Activated CD8-positive, alpha-beta memory T cell treated with anti-CD3 and anti-CD28 coated beads for 1 hour (primary cell): ENCODE measurements around the gene CCDC8.
"Not testable (repeated sequence)": the region's sequence is repeated elsewhere in the genome, so short reads cannot be mapped to it uniquely, and the experiment has no call there.

ENCODE experiments used
- DNase-seq, 2 donors: peaks; one replicate each; pipeline ENCODE4 v3.0.0-alpha.2; 2020; ENCODE audit warnings: low read depth in 1 of 2; ENCODE audit errors: extremely low read depth in 1 of 2

The CCDC8 gene

GRCh38 chr19:46413262-46414031, at the start of gene CCDC8:
Gene CCDC8 (minus strand): TSS chr19:46413564. CDS start chr19:46412810, 754 bp downstream.
- no peak for DNase-seq

- no peak for DNase-seq
Measured at GRCh38 chr19:46461537-46461936, 48.2 kb upstream of the CCDC8 start.

- no peak for DNase-seq
Measured at GRCh38 chr19:46460981-46461380, 47.6 kb upstream of the CCDC8 start.

GRCh38 chr19:46460055-46460454, 46.7 kb upstream of the CCDC8 start:
- no peak for DNase-seq

GRCh38 chr19:46456930-46457329, 43.6 kb upstream of the CCDC8 start:
- DNase-seq: no peak

GRCh38 chr19:46454244-46454643, 40.9 kb upstream of the CCDC8 start:
- DNase-seq: no peak

- DNase-seq: no peak
Measured at GRCh38 chr19:46453661-46454060, 40.3 kb upstream of the CCDC8 start.

GRCh38 chr19:46452186-46452585, 38.8 kb upstream of the CCDC8 start:
- no peak for DNase-seq

GRCh38 chr19:46451352-46451751, 38.0 kb upstream of the CCDC8 start:
- DNase-seq: no peak

- DNase-seq: no peak
Measured at GRCh38 chr19:46450737-46451136, 37.4 kb upstream of the CCDC8 start.

- DNase-seq: no peak
Measured at GRCh38 chr19:46449228-46449627, 35.9 kb upstream of the CCDC8 start.

- DNase-seq: no peak
Measured at GRCh38 chr19:46448601-46449000, 35.2 kb upstream of the CCDC8 start.

- DNase-seq: no peak
Measured at GRCh38 chr19:46447824-46448223, 34.5 kb upstream of the CCDC8 start.

GRCh38 chr19:46447006-46447405, 33.6 kb upstream of the CCDC8 start:
- DNase-seq: no peak

- DNase-seq: no peak
Measured at GRCh38 chr19:46446021-46446420, 32.7 kb upstream of the CCDC8 start.

- DNase-seq: no peak
Measured at GRCh38 chr19:46442808-46443450, 29.6 kb upstream of the CCDC8 start.

- no peak for DNase-seq
Measured at GRCh38 chr19:46441866-46442265, 28.5 kb upstream of the CCDC8 start.

- DNase-seq: not testable (repeated sequence)
Measured at GRCh38 chr19:46435689-46436088, 22.3 kb upstream of the CCDC8 start.

- no peak for DNase-seq
Measured at GRCh38 chr19:46435009-46435408, 21.6 kb upstream of the CCDC8 start.

GRCh38 chr19:46433470-46433869, 20.1 kb upstream of the CCDC8 start:
- not testable (repeated sequence) for DNase-seq

- no peak for DNase-seq
Measured at GRCh38 chr19:46431824-46432223, 18.5 kb upstream of the CCDC8 start.

- DNase-seq: no peak
Measured at GRCh38 chr19:46429999-46430398, 16.6 kb upstream of the CCDC8 start.
